ENCODE data around the gene THBS3. TPM values are rescaled to one million over a fixed set of nuclear protein-coding genes. Genes with fewer than 3 reads are reported as not detected.
"Not testable (repeated sequence)": the region's sequence is repeated elsewhere in the genome, so short reads cannot be mapped to it uniquely, and the experiment has no call there.

THBS3 gene
- total RNA-seq, 2 donors from 2014 or later: 13.1 to 38.5 TPM

GRCh38 chr1:155236451-155236850 is 28.8 kb upstream of the THBS3 start:
- no peak overlapping the region for H3K4me3 ChIP-seq
- H3K36me3 ChIP-seq: no peaks in the 10 kb centered on the region
- intact Hi-C loops (cut with DNase I): no loop called here
- H3K27me3 ChIP-seq (replicated peaks; ENCODE audit: insufficient read depth): no peaks in the 10 kb centered on the region
- H3K9me3 ChIP-seq: no peaks in the 10 kb centered on the region
- TF ChIP-seq POLR2A (IDR thresholded peaks at IDR 0.05): no peak
- TF ChIP-seq CTCF (IDR thresholded peaks at IDR 0.05): no peak
- no peak for TF ChIP-seq POLR2AphosphoS5 (IDR thresholded peaks at IDR 0.05)
- no peak overlapping the region for H3K27ac ChIP-seq
- H3K4me1 ChIP-seq (replicated peaks): no peaks in the 10 kb centered on the region
- DNase-seq (ENCODE audit: low spot score): no peak
- 86% methylated on average over 5 of the region's 5 CpGs for WGBS

GRCh38 chr1:155235375-155235774 is 27.7 kb upstream of the THBS3 start:
- H3K36me3 ChIP-seq; DNase-seq (ENCODE audit: low spot score); H3K4me1 ChIP-seq (replicated peaks); intact Hi-C loops (cut with DNase I); H3K27ac ChIP-seq; H3K27me3 ChIP-seq (replicated peaks; ENCODE audit: insufficient read depth); H3K9me3 ChIP-seq; H3K4me3 ChIP-seq: not testable (repeated sequence)
- WGBS: 90% methylated on average over 5 of the region's 9 CpGs

GRCh38 chr1:155233502-155233901 is 25.8 kb upstream of the THBS3 start:
- H3K36me3 ChIP-seq: not testable (repeated sequence)

GRCh38 chr1:155232001-155232978 is 24.6 kb upstream of the THBS3 start:
- H3K4me3 ChIP-seq; H3K27me3 ChIP-seq (replicated peaks; ENCODE audit: insufficient read depth); H3K4me1 ChIP-seq (replicated peaks); H3K36me3 ChIP-seq; DNase-seq (ENCODE audit: low spot score); H3K27ac ChIP-seq; H3K9me3 ChIP-seq; intact Hi-C loops (cut with DNase I): not testable (repeated sequence)
- WGBS: 51% methylated on average over 13 of the region's 13 CpGs

More at GRCh38 chr1:155233502-155233901, 25.8 kb upstream of the THBS3 start:
- H3K4me1 ChIP-seq (replicated peaks); H3K27me3 ChIP-seq (replicated peaks; ENCODE audit: insufficient read depth); H3K9me3 ChIP-seq; intact Hi-C loops (cut with DNase I); H3K4me3 ChIP-seq; H3K27ac ChIP-seq; DNase-seq (ENCODE audit: low spot score): not testable (repeated sequence)
- 100% methylated on average over 1 of the region's 5 CpGs for WGBS

GRCh38 chr1:155231302-155231701 is 23.6 kb upstream of the THBS3 start:
- not testable (repeated sequence) for H3K36me3 ChIP-seq, H3K27ac ChIP-seq

GRCh38 chr1:155228096-155228427 is 20.4 kb upstream of the THBS3 start:
- WGBS: 44% methylated on average over 9 of the region's 9 CpGs
- intact Hi-C loops (cut with DNase I): no loop called here
- Histone ChIP-seq H3K27me3 (replicated peaks; ENCODE audit: insufficient read depth) (no peaks in the 10 kb centered on the region), H3K9me3 (no peaks in the 10 kb centered on the region), H3K4me1 (replicated peaks) (no peaks in the 10 kb centered on the region), H3K4me3 (peak overlapping the region; percentile 18 to 58), H3K27ac (peak overlapping the region; percentile 72 to 74), H3K36me3 (no peaks in the 10 kb centered on the region)
- TF ChIP-seq CTCF (IDR thresholded peaks at IDR 0.05): no peak
- TF ChIP-seq POLR2A (IDR thresholded peaks at IDR 0.05): no peak
- TF ChIP-seq POLR2AphosphoS5 (IDR thresholded peaks at IDR 0.05): no peak
- DNase-seq (ENCODE audit: low spot score): no peak

More at GRCh38 chr1:155231302-155231701, 23.6 kb upstream of the THBS3 start:
- DNase-seq (ENCODE audit: low spot score); H3K4me3 ChIP-seq; H3K4me1 ChIP-seq (replicated peaks); intact Hi-C loops (cut with DNase I); H3K9me3 ChIP-seq; H3K27me3 ChIP-seq (replicated peaks; ENCODE audit: insufficient read depth): not testable (repeated sequence)
- WGBS: 62% methylated on average over 3 of the region's 3 CpGs
